Effector memory CD4-positive, alpha-beta T cell (primary cell): ENCODE measurements around the gene MARK3.
"Not testable (repeated sequence)": the region's sequence is repeated elsewhere in the genome, so short reads cannot be mapped to it uniquely, and the experiment has no call there.

Experiments used
- DNase-seq, 3 donors: peaks; one replicate each; pipeline ENCODE4 v3.0.0-alpha.2; 2020
- H3K27ac ChIP-seq: 2 replicates; pipeline ENCODE4 v1.7.0; 2013; ENCODE audit warnings: mild to moderate bottlenecking, low read length, moderate library complexity; ENCODE audit not compliant: insufficient read depth, poor library complexity, severe bottlenecking
- H3K27me3 ChIP-seq: replicated peaks from 2 replicates; pipeline ENCODE4 v1.7.0; 2013; ENCODE audit warnings: mild to moderate bottlenecking, low read length; ENCODE audit not compliant: insufficient read depth, control insufficient read depth, poor library complexity, severe bottlenecking
- H3K36me3 ChIP-seq: 2 replicates; pipeline ENCODE4 v1.7.0; 2013; ENCODE audit warnings: mild to moderate bottlenecking, low read length, moderate library complexity; ENCODE audit not compliant: control insufficient read depth, insufficient read depth
- H3K4me1 ChIP-seq: 2 replicates; pipeline ENCODE4 v1.7.0; 2013; ENCODE audit warnings: low read length, mild to moderate bottlenecking; ENCODE audit not compliant: control insufficient read depth, insufficient read depth, poor library complexity, severe bottlenecking
- H3K4me3 ChIP-seq: 2 replicates; pipeline ENCODE4 v1.7.0; 2013; ENCODE audit warnings: low read length, low read depth, mild to moderate bottlenecking; ENCODE audit not compliant: insufficient read depth, poor library complexity, severe bottlenecking
- H3K9me3 ChIP-seq: 2 replicates; pipeline ENCODE4 v1.7.0; 2013; ENCODE audit warnings: mild to moderate bottlenecking, low read length, moderate library complexity; ENCODE audit not compliant: control insufficient read depth

Gene MARK3

GRCh38 chr14:103522649-103523574 lies 137.7 kb downstream of the MARK3 start, which contains the start of gene CKB:
Gene CKB, minus strand, starts transcription at chr14:103522830. Its CDS starts 337 bp downstream, at chr14:103522493.
- Histone ChIP-seq H3K27me3 (peaks cover 3% of the 10 kb centered on the region), H3K4me3 (peak within 1 kb of the TSS; percentile 59), H3K36me3 (no peaks in the 10 kb centered on the region), H3K27ac (no peak within 1 kb of the TSS), H3K4me1 (peaks cover 23% of the 10 kb centered on the region), H3K9me3 (no peaks in the 10 kb centered on the region)
- no peak for DNase-seq

DNA sequence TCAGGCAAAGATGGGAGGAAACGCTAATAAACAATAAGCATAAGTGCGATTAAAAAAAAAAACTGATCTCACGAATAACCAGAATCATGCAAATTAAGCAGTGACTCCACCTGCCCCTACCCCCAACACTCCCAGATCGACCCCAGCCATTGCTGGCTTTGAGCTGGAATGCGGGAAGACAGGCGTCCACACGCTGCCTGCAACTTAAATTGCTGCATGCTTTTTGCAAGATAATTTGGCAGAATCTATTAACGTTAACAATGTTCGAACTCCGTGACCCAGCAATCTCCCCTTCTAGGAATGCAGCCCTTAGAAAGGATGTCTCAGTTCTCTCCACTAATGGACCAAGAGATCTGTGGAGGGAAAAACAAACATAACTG lies 138.3 kb downstream of the MARK3 start:
- H3K27me3 ChIP-seq: peaks cover 3% of the 10 kb centered on the region
- H3K36me3 ChIP-seq: no peaks in the 10 kb centered on the region
- H3K27ac ChIP-seq: no peak overlapping the region
- peaks cover 28% of the 10 kb centered on the region for H3K4me1 ChIP-seq
- DNase-seq: no peak
- no peak overlapping the region for H3K4me3 ChIP-seq
- no peaks in the 10 kb centered on the region for H3K9me3 ChIP-seq

GRCh38 chr14:103524002-103524935 lies 139.1 kb downstream of the MARK3 start:
- peaks cover 3% of the 10 kb centered on the region for H3K27me3 ChIP-seq
- H3K27ac ChIP-seq: no peak overlapping the region
- H3K36me3 ChIP-seq: no peaks in the 10 kb centered on the region
- DNase-seq: no peak
- no peaks in the 10 kb centered on the region for H3K9me3 ChIP-seq
- peaks cover 28% of the 10 kb centered on the region for H3K4me1 ChIP-seq
- no peak overlapping the region for H3K4me3 ChIP-seq

DNA sequence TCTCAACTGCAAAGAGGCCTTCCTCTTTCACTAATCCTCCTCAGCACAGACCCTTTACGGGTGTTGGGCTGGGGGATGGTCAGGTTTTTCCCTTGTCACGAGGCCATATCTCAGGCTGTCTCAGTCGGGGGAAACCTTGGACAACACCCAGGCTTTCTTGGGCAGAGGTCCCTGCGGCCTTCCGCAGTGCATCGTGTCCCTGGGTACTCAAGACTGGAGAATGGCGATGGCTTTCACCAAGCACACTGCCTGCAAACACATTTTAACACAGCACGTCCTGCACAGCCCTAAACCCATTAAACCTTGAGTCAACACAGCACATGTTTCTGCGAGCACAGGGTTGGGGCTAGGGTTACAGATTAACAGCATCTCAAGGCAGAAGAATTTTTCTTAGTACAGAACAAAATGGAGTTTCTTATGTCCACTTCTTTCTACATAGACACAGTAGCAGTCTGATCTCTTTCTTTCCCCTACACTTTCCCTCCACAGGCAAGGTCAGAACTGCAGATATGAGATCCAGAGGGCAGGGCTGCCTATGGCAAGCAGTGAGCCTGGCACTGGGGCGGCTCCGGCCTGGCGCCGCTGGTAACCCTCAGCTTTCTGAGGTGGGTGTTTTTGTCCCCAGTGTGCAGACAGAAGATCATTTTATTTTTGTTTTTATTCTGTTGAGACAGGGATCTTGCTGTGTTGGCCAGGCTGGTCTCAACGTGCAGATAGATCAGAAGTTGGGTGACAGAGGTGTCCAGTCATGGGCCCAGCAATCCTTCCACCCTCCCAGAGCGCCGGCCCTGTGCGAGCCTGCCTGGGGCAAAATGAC lies 140.4 kb downstream of the MARK3 start:
- H3K27me3 ChIP-seq, H3K27ac ChIP-seq, DNase-seq, H3K4me3 ChIP-seq, H3K36me3 ChIP-seq, H3K9me3 ChIP-seq: not testable (repeated sequence)
- H3K4me1 ChIP-seq: peaks cover 33% of the 10 kb centered on the region

DNA sequence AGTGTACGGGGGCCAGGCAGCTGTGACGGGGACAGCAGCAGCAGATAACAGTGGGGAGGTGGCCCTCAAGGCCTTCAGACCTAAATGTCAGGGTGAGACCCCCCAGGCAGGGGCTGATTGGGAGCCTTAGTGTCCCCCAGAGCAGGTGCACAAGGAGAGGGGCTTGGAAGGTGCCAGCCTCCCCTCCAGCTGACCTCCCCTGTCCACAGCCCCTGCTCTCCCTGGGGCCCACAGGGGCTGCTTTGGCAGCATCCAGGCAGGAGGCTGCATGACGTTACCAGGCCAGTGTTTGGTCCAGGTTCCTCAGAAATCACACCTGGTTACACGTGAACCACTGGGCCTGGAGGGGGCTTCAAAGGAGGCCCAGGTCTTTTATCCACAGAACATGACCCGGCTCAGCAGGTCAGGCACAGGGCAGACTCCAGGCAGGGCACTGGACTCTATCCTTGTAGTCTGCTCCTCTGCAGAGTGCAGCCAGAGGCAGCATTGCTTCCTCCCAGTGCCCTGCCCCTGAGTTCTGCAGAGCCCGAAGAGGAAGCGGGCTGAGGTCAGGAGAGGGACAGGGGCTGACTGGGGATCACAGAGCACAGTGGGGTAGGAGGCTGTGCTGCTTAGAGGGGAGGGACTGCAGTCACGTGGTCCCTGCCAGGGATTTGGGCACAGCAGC lies 141.2 kb downstream of the MARK3 start:
- no peak for DNase-seq
- Histone ChIP-seq H3K27me3 (peaks cover 3% of the 10 kb centered on the region), H3K9me3 (no peaks in the 10 kb centered on the region), H3K4me1 (peaks cover 31% of the 10 kb centered on the region), H3K36me3 (no peaks in the 10 kb centered on the region), H3K27ac (no peak overlapping the region), H3K4me3 (no peak overlapping the region)

DNA sequence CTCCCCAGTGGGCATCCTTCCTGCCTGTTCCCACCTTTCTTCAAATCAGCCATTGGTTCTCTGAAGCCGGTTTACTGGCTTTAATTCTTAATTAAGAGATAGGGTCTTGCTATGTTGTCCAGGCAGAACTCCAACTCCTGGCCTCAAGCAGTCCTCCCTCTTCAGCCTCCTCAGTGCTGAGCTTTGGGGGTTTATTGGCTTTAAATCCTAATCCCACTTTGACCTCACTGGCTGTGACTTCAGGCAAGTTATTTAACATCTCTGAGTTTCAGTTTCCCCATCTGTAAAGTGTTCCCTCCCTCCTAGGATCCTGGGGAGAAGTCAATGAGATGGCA lies 141.7 kb downstream of the MARK3 start:
- no peak for DNase-seq
- Histone ChIP-seq H3K27ac (no peak overlapping the region), H3K9me3 (no peaks in the 10 kb centered on the region), H3K27me3 (peaks cover 3% of the 10 kb centered on the region), H3K36me3 (no peaks in the 10 kb centered on the region), H3K4me1 (peaks cover 31% of the 10 kb centered on the region), H3K4me3 (no peak overlapping the region)

GRCh38 chr14:103527408-103528145 lies 142.4 kb downstream of the MARK3 start:
- Histone ChIP-seq H3K4me1 (peaks cover 29% of the 10 kb centered on the region), H3K27ac (no peak overlapping the region), H3K27me3 (peaks cover 3% of the 10 kb centered on the region), H3K4me3 (no peak overlapping the region), H3K9me3 (no peaks in the 10 kb centered on the region), H3K36me3 (peaks cover 1% of the 10 kb centered on the region)
- DNase-seq: no peak

- H3K4me3 ChIP-seq: peak overlapping the region; percentile 91
- peak overlapping the region; percentile 75 for H3K27ac ChIP-seq
- H3K4me1 ChIP-seq: peaks cover 23% of the 10 kb centered on the region
- H3K27me3 ChIP-seq: no peaks in the 10 kb centered on the region
- no peak for DNase-seq
- H3K36me3 ChIP-seq: peaks cover 7% of the 10 kb centered on the region
- no peaks in the 10 kb centered on the region for H3K9me3 ChIP-seq
Observed at GRCh38 chr14:103528146-103528586, 143.0 kb downstream of the MARK3 start.
